IPS-15b (cell line): Measurements from ENCODE around the gene DHRSX.
"Not testable (repeated sequence)": the region's sequence is repeated elsewhere in the genome, so short reads cannot be mapped to it uniquely, and the experiment has no call there.

ENCODE experiments used
- H3K27me3 ChIP-seq: one replicate; pipeline ENCODE4 v1.6.1; 2013; ENCODE audit warnings: low read length; ENCODE audit not compliant: control insufficient read depth, insufficient read depth
- H3K36me3 ChIP-seq: one replicate; pipeline ENCODE4 v1.6.1; 2013; ENCODE audit warnings: low read length; ENCODE audit not compliant: control insufficient read depth, insufficient read depth
- H3K4me1 ChIP-seq: one replicate; pipeline ENCODE4 v1.6.1; 2013; ENCODE audit warnings: mild to moderate bottlenecking, low read length; ENCODE audit not compliant: control insufficient read depth, insufficient read depth
- H3K4me3 ChIP-seq: one replicate; pipeline ENCODE4 v1.5.1; 2013; ENCODE audit warnings: low read depth, low read length
- H3K9ac ChIP-seq: one replicate; pipeline ENCODE4 v1.6.1; 2013; ENCODE audit warnings: low read depth, mild to moderate bottlenecking, low read length
- H3K9me3 ChIP-seq: one replicate; pipeline ENCODE4 v1.6.1; 2013; ENCODE audit warnings: mild to moderate bottlenecking, low read length; ENCODE audit not compliant: control insufficient read depth, insufficient read depth

Gene DHRSX

GRCh38 chrX:2479420-2479780 is 21.4 kb downstream of the DHRSX start:
- H3K9me3 ChIP-seq: no peaks in the 10 kb centered on the region
- no peaks in the 10 kb centered on the region for H3K36me3 ChIP-seq
- H3K4me3 ChIP-seq: no peak overlapping the region
- no peaks in the 10 kb centered on the region for H3K4me1 ChIP-seq
- no peaks in the 10 kb centered on the region for H3K27me3 ChIP-seq
- H3K9ac ChIP-seq: no peak overlapping the region

DNA sequence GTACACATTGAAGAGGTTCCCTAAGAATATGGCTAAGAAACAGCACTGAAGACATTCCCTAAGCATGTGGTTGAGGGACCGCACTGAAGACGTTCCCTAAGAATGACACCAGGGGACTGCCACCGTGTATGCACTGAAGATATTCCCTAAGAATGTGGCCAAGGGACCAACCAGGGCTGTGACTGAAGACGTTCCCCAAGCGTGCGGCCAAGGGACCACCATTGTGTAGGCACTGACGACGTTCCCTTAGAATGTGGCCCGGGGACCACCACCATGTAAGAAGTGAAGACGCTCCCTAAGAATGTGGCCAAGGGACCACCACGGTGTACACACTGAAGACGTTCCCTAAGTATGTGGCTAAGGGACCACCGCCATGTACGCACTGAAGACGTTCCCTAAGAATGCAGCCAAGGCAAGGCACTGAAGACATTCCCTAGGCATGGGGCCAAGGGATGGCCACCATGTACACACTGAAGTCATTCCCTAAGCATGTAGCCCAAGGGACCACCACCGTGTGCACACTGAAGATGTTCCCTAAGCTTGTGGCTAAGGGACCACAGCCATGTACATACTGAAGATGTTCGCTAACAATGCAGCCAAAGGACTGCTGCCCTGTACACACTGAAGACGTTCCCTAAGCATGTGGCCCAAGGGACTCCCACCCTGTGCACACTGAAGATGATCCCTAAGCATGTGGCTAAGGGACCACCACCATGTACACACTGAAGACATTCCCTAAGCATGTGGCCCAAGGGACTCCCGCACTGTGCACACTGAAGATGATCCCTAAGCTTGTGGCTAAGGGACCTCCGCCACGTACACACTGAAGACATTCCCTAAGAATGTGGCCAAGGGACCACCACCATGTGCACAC is 22.0 kb downstream of the DHRSX start:
- H3K4me3 ChIP-seq: no peak overlapping the region
- H3K4me1 ChIP-seq: no peaks in the 10 kb centered on the region
- H3K36me3 ChIP-seq: no peaks in the 10 kb centered on the region
- no peaks in the 10 kb centered on the region for H3K27me3 ChIP-seq
- no peaks in the 10 kb centered on the region for H3K9me3 ChIP-seq
- no peak overlapping the region for H3K9ac ChIP-seq

GRCh38 chrX:2477313-2477712 is 23.5 kb downstream of the DHRSX start:
- H3K9ac ChIP-seq, H3K4me1 ChIP-seq, H3K4me3 ChIP-seq, H3K27me3 ChIP-seq, H3K9me3 ChIP-seq, H3K36me3 ChIP-seq: not testable (repeated sequence)

DNA sequence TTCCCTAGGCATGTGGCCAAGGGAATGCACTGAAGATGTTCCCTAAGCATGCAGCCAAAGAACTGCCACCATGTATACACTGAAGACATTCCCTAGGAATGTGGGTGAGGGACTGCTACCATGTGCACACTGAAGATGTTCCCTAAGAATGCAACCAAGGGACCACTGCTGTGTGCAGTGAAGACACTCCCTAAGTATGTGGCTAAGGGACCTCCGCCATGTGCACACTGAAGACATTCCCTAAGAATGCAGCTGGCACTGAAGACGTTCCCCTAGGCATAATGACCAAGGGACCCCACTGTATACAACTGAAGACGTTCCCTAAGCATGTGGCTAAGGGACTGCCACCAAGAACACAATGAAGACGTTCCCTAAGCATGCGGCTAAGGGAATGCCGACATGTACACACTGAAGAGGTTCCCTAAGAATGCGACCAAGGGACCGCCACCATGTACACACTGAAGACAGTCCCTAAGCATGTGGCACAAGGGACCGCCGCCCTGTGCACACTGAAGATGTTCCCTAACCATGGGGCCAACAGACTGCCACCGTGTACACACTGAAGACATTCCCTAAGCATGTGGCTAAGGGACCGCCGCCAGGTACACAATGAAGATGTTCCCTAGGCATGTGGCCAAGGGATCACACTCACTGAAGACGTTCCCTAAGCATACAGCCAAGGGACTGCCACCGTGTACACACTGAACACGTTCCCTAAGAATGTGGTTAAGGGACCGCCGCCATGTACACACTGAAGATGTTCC is 25.6 kb downstream of the DHRSX start:
- Histone ChIP-seq H3K4me1 (no peaks in the 10 kb centered on the region), H3K9ac (no peak overlapping the region), H3K9me3 (no peaks in the 10 kb centered on the region), H3K36me3 (no peaks in the 10 kb centered on the region), H3K4me3 (no peak overlapping the region), H3K27me3 (no peaks in the 10 kb centered on the region)

- Histone ChIP-seq H3K36me3 (no peaks in the 10 kb centered on the region), H3K9ac (no peak overlapping the region), H3K9me3 (peaks cover 2% of the 10 kb centered on the region)
Observed at GRCh38 chrX:2474280-2474962, 26.4 kb downstream of the DHRSX start.

DNA sequence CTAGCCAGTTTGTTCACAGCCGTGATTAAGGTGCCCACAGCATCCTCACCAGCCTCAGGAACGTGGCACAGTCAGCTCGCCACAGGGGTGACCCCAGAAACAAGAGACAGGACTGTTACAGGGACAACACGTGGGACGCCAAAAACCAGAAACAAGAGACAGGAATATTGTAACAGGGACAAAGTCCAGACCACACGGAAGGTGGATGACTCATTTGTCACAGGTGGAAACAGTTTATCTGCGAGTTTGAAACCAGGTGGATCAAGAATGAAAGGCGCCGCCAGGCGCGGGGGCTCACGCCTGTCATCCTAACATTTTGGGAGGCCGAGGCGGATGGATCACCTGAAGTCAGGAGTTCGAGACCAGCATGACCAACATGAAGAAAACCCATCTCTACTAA is 27.7 kb downstream of the DHRSX start:
- H3K4me1 ChIP-seq, H3K36me3 ChIP-seq, H3K9me3 ChIP-seq, H3K9ac ChIP-seq, H3K4me3 ChIP-seq, H3K27me3 ChIP-seq: not testable (repeated sequence)

More at GRCh38 chrX:2474280-2474962, 26.4 kb downstream of the DHRSX start:
- Histone ChIP-seq H3K27me3 (no peaks in the 10 kb centered on the region), H3K4me1 (no peaks in the 10 kb centered on the region), H3K4me3 (no peak overlapping the region)

DNA sequence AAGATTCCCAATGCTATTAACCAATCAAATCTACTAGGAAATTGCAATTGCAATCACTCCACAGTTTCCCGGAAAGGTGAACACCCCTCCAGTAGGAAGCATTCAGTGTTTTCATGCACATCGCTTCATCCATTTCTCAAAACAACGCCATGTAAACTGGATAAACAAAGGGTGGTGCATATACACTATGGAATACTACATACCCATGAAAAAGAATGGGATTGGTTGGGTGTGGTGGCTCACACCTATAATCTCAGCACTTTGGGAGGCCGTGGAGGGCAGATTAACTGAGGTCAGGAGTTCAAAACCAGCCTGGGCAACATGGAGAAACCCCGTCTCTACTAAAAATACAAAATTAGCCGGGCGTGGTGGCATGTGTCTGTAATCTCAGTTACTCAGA is 29.1 kb downstream of the DHRSX start:
- Histone ChIP-seq H3K27me3 (no peaks in the 10 kb centered on the region), H3K4me3 (no peak overlapping the region), H3K4me1 (no peaks in the 10 kb centered on the region), H3K36me3 (no peaks in the 10 kb centered on the region), H3K9me3 (peaks cover 2% of the 10 kb centered on the region), H3K9ac (no peak overlapping the region)

- not testable (repeated sequence) for H3K9ac ChIP-seq, H3K36me3 ChIP-seq, H3K4me1 ChIP-seq, H3K4me3 ChIP-seq, H3K9me3 ChIP-seq, H3K27me3 ChIP-seq
Observed at GRCh38 chrX:2471126-2471525, 29.6 kb downstream of the DHRSX start.

- not testable (repeated sequence) for H3K36me3 ChIP-seq, H3K9ac ChIP-seq, H3K27me3 ChIP-seq, H3K4me3 ChIP-seq, H3K4me1 ChIP-seq, H3K9me3 ChIP-seq
Observed at GRCh38 chrX:2469852-2470251, 30.9 kb downstream of the DHRSX start.

DNA sequence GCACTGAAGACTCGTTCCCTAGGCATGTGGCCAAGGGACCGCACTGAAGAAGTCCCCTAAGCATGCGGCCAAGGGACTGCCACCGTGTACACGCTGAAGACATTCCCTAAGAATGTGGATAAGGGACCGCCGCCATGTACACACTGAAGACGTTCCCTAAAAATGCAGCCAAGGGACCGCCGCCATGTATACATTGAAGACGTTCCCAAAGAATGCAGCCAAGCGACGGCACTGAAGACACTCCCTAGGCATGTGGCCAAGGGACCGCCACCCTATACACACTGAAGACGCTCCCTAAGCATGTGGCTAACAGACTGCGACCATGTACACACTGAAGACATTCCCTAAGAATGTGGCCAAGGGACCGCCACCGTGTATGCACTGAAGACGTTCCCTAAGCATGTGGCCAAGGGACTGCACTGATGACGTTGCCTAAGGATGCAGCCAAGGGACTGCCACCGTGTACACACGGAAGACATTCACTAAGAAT is 31.5 kb downstream of the DHRSX start:
- H3K4me3 ChIP-seq: no peak overlapping the region
- peaks cover 10% of the 10 kb centered on the region for H3K9me3 ChIP-seq
- H3K4me1 ChIP-seq: no peaks in the 10 kb centered on the region
- no peak overlapping the region for H3K9ac ChIP-seq
- H3K36me3 ChIP-seq: no peaks in the 10 kb centered on the region
- no peaks in the 10 kb centered on the region for H3K27me3 ChIP-seq

DNA sequence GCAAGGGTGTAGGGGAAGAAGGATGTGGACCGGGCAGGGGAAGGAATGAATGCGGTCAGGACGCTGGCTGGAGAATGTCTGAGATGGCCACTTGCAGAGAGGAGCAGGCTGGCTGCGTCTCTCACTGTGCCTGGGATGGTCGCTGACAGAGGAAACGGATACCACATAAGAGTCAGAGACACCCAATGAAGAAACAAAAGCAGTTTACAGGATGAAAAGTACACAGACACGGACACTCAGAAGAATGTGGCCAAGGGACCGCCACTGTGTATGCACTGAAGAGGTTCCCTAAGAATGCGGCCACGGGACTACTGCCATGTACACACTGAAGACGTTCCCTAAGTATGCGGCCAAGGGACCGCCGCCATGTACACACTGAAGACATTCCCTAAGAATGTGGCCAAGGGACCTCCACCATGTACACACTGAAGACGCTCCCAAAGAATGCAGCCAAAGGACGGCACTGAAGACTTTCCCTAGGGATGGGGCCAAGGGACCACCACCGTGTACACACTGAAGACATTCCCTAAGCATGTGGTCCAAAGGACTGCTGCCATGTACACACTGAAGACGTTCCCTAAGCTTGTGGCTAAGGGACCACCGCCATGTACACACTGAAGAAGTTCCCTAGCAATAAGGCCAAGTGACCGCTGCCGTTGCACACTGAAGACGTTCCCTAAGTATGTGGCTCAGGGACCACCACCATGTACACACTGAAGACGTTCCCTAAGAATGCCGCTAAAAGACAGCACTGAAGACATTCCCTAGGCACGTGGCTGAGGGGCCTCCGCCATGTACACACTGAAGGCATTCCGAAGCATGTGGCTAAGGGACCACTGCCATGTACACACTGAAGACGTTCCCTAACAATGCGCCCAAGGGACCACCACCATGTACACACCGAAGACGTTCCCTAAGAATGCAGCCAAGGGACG is 32.2 kb downstream of the DHRSX start:
- no peaks in the 10 kb centered on the region for H3K27me3 ChIP-seq
- no peaks in the 10 kb centered on the region for H3K4me1 ChIP-seq
- H3K9me3 ChIP-seq: peaks cover 10% of the 10 kb centered on the region
- H3K36me3 ChIP-seq: no peaks in the 10 kb centered on the region
- H3K4me3 ChIP-seq: no peak overlapping the region
- no peak overlapping the region for H3K9ac ChIP-seq
